ENCODE measurements around the gene SPAG16. TPM values are rescaled to one million over a fixed set of nuclear protein-coding genes. Genes with fewer than 3 reads are reported as not detected.

SPAG16 gene
- total RNA-seq, 2 donors from 2014 or later, result 15.5 to 22.8 TPM

DNA sequence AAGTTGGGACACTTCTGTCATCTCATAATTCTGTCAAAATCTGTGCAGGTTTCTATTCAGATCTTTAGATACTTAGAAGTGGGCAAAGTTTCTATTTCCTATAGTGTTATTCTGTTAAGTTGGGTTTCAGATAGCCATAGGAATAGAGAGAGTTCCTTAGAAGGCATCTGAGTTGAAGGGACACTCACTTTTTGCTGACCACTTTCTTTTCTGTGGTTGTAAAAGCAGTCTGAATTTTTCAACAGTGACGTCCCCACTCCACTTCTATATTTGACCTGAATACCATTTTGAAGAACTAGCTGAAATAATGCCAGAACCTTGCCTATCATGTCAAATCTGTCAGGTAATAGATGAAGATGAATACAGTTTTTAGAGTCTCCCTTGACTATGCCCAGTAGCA, 267.3 kb downstream of the SPAG16 start:
- Histone ChIP-seq H3K4me3 (no peak overlapping the region), H3K27ac (no peak overlapping the region), H3K27me3 (no peaks in the 10 kb centered on the region), H3K9me3 (no peaks in the 10 kb centered on the region), H3K36me3 (replicated peaks in 1 of 2; ENCODE audit: insufficient read depth in 1 of 2, low read depth in 2 of 2) (no peaks in the 10 kb centered on the region), H3K4me1 (no peaks in the 10 kb centered on the region)
- TF ChIP-seq, protein P1, sequence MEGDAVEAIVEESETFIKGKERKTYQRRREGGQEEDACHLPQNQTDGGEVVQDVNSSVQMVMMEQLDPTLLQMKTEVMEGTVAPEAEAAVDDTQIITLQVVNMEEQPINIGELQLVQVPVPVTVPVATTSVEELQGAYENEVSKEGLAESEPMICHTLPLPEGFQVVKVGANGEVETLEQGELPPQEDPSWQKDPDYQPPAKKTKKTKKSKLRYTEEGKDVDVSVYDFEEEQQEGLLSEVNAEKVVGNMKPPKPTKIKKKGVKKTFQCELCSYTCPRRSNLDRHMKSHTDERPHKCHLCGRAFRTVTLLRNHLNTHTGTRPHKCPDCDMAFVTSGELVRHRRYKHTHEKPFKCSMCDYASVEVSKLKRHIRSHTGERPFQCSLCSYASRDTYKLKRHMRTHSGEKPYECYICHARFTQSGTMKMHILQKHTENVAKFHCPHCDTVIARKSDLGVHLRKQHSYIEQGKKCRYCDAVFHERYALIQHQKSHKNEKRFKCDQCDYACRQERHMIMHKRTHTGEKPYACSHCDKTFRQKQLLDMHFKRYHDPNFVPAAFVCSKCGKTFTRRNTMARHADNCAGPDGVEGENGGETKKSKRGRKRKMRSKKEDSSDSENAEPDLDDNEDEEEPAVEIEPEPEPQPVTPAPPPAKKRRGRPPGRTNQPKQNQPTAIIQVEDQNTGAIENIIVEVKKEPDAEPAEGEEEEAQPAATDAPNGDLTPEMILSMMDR (IDR thresholded peaks at IDR 0.05), result no peak
- no peak for TF ChIP-seq POLR2A (IDR thresholded peaks at IDR 0.05)
- 68% methylated on average over 1 of the region's 1 CpG for WGBS, 2 donors
- DNase-seq, result no peak
- intact Hi-C loops (cut with DNase I), result no loop called here
- ATAC-seq, result no peak

DNA sequence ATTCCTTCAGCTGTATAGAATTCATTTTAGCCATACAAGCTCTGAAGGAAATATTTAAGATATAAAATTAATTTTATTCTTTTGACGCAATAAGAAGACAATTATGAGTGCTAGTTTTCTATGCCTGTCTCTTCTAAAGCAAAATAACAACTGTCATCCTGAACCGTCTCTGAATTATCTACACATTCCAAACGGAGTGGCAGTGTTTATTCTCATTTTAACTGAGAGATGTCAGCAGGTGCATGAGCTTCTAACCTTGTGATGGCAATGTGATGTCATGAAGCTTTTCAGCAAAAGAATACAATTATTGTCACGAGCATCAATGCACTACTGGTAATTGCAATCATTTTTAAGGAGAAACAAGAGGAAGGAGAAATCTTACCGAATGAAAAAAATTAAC, 274.8 kb downstream of the SPAG16 start:
- TF ChIP-seq, protein P1 (IDR thresholded peaks at IDR 0.05), result no peak
- TF ChIP-seq POLR2A (IDR thresholded peaks at IDR 0.05), result no peak
- no peaks in the 10 kb centered on the region for H3K27me3 ChIP-seq
- H3K9me3 ChIP-seq, result no peaks in the 10 kb centered on the region
- intact Hi-C loops (cut with DNase I), result no loop called here
- WGBS, 2 donors, result 58 to 63% methylated on average over 5 of the region's 5 CpGs
- H3K36me3 ChIP-seq (replicated peaks in 1 of 2; ENCODE audit: insufficient read depth in 1 of 2, low read depth in 2 of 2), result no peaks in the 10 kb centered on the region
- H3K4me1 ChIP-seq, result no peaks in the 10 kb centered on the region
- ATAC-seq (no peak), DNase-seq (no peak)
- H3K4me3 ChIP-seq, result no peak overlapping the region
- no peak overlapping the region for H3K27ac ChIP-seq

DNA sequence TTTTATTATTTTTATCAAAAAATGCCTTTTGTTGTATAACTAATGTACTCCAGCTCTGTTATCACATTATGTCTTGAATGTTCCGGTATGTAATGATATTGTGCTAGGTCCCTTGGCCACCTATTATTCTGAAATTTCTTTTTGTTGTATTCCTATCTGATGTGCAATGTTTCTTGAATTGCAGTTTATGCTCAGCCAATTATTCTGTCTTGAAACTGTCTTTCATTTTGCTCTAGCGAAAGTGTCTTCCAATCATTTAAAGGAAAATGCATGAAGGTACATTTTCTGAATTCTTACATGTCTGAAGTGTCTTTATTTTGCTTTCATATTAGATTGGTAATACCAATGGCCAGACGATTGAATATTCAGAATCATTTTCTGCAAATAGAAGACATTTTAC, 277.5 kb downstream of the SPAG16 start:
- no peak for ATAC-seq
- H3K9me3 ChIP-seq, result no peaks in the 10 kb centered on the region
- no peaks in the 10 kb centered on the region for H3K4me1 ChIP-seq
- no peaks in the 10 kb centered on the region for H3K27me3 ChIP-seq
- TF ChIP-seq, protein P1 (IDR thresholded peaks at IDR 0.05), result no peak
- no peak overlapping the region for H3K4me3 ChIP-seq
- WGBS, 2 donors, result 75 to 82% methylated on average over 3 of the region's 3 CpGs
- no peaks in the 10 kb centered on the region for H3K36me3 ChIP-seq (replicated peaks in 1 of 2; ENCODE audit: insufficient read depth in 1 of 2, low read depth in 2 of 2)
- intact Hi-C loops (cut with DNase I), result no loop called here
- no peak for DNase-seq
- H3K27ac ChIP-seq, result no peak overlapping the region

DNA sequence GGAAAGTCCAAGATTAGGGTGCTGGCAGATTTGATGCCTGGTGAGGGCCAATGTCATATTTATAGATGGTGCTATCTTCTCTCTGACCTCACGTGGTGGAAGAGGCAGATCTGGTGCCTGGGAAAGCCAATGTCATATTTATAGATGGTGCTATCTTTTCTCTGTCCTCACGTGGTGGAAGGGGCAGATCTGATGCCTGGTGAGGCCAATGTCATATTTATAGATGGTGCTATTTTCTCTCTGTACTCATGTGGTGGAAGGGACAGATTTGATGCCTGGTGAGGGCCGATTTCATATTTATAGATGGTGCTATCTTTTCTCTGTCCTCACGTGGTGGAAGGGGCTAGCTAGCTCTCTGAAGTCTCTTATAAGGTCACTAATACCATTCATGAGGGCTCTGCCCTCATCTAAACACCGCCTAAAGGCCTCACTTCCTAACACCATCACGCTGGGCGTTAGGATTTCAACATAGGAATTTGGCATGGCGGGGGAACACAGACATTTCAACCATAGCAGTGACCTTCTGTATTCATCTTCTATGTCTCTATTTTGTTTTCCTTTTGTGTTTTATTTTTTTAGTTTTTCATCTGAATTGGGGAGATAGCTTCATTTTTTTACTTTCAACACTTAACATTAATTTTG, 278.4 kb downstream of the SPAG16 start:
- intact Hi-C loops (cut with DNase I), result no loop called here
- DNase-seq (no peak), ATAC-seq (no peak)
- no peaks in the 10 kb centered on the region for H3K9me3 ChIP-seq
- TF ChIP-seq POLR2A (IDR thresholded peaks at IDR 0.05), result no peak
- TF ChIP-seq, protein P1 (IDR thresholded peaks at IDR 0.05), result no peak
- no peaks in the 10 kb centered on the region for H3K36me3 ChIP-seq (replicated peaks in 1 of 2; ENCODE audit: insufficient read depth in 1 of 2, low read depth in 2 of 2)
- no peak overlapping the region for H3K4me3 ChIP-seq
- WGBS, 2 donors, result 61 to 67% methylated on average over 8 of the region's 8 CpGs
- H3K4me1 ChIP-seq, result no peaks in the 10 kb centered on the region
- H3K27me3 ChIP-seq, result no peaks in the 10 kb centered on the region
- no peak overlapping the region for H3K27ac ChIP-seq

DNA sequence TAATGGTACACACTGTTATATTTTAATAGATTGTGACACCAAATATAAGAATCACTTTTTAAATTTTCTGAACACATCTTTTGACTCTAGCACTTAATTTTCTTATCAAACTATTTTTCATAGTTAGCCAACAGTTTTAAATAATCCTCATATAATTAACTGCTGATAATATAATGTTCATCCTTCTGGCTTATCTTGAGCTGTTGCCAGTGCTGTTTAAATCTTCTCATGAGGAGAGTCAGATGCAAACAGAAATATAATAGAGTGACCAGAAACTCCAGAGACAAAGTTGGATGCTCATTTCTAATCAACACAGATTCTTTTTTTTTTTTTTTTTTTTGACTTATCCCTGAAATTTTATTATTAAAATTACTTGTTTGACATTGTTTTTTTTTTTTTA, 282.6 kb downstream of the SPAG16 start:
- no peak for TF ChIP-seq POLR2A (IDR thresholded peaks at IDR 0.05)
- TF ChIP-seq, protein P1 (IDR thresholded peaks at IDR 0.05), result no peak
- no peak overlapping the region for H3K27ac ChIP-seq

More for the DNA sequence above, 282.6 kb downstream of the SPAG16 start:
- Histone ChIP-seq H3K27me3 (no peaks in the 10 kb centered on the region), H3K4me1 (no peaks in the 10 kb centered on the region), H3K4me3 (no peak overlapping the region), H3K36me3 (replicated peaks in 1 of 2; ENCODE audit: insufficient read depth in 1 of 2, low read depth in 2 of 2) (no peaks in the 10 kb centered on the region), H3K9me3 (no peaks in the 10 kb centered on the region)
- intact Hi-C loops (cut with DNase I), result no loop called here
- DNase-seq, result no peak
- no peak for ATAC-seq

All from body of pancreas (tissue), 4 donors.